HCT116 (cell line): ENCODE measurements around the gene DDX47. TPM values are rescaled to one million over a fixed set of nuclear protein-coding genes. Genes with fewer than 3 reads are reported as not detected.

Experiments
- ATAC-seq: fragments of 200-7000 bp; cut with Tn5 transposase; 2 replicates; pipeline ENCODE4 v1.9.1; 2020; ENCODE audit warnings: mild to moderate bottlenecking, moderate library complexity
- BruUV-seq: library from RNA; stranded (reverse); fragments of 400-500 nt; replicated peaks from 2 replicates; lab custom pipeline; 2021; lab: Mats Ljungman, UMichigan
- CTCF ChIA-PET: fragments of 300-600 bp; sonication (Branson Sonifier 250); formaldehyde crosslinking; loops from one replicate; lab custom pipeline; 2021; ENCODE audit warnings: antibody characterized with exemption; lab: Charles Lee
- POLR2A ChIA-PET: fragments of 300-600, 350-600 bp; sonication (Branson Sonifier 250); formaldehyde crosslinking; loops from one replicate; lab custom pipeline; 2021; ENCODE audit warnings: antibody characterized with exemption; lab: Charles Lee
- RAD21 ChIA-PET, 2 experiments: fragments of 300-600 bp; sonication (Branson Sonifier 250); formaldehyde crosslinking; loops; one replicate each; lab custom pipeline; 2023; ENCODE audit warnings: low total read pairs in 2 of 2; ENCODE audit not compliant: uncharacterized antibody in 2 of 2, unreplicated experiment in 2 of 2, low non-redundant PET in 1 of 2; lab: Charles Lee
- DNase-seq: peaks from one replicate; pipeline ENCODE4 v3.0.0-alpha.2; 2010; ENCODE audit warnings: low read depth, low spot score
- H2AFZ ChIP-seq: fragments of 200-600 bp; shearing (Covaris generic), sonication (generic); 2 replicates; pipeline ENCODE4 v1.6.1; 2017; ENCODE audit warnings: low read depth, mixed run types, mixed read lengths, antibody characterized with exemption, low read length; ENCODE audit not compliant: poor library complexity, severe bottlenecking
- H3K27ac ChIP-seq: 2 replicates; pipeline ENCODE4 v1.5.1; 2012; ENCODE audit warnings: low read depth, low read length
- H3K27me3 ChIP-seq: fragments of 200-600 bp; sonication (generic); 2 replicates; pipeline ENCODE4 v1.6.1; 2016; ENCODE audit warnings: mixed run types, low read length, mixed read lengths; ENCODE audit not compliant: insufficient read depth
- H3K36me3 ChIP-seq, 2 experiments: fragments of 200-500 bp in 1 of 2; fragments of 200-600 bp in 1 of 2; sonication (Bioruptor generic) in 1 of 2; sonication (generic) in 1 of 2; 2 replicates each; pipeline versions ENCODE4 v1.5.1 to v1.6.1; 2014 to 2016; ENCODE audit warnings: low read length in 2 of 2, inconsistent platforms in 1 of 2, mixed read lengths in 1 of 2, mixed run types in 1 of 2; ENCODE audit not compliant: insufficient read depth in 2 of 2, control insufficient read depth in 1 of 2
- H3K4me1 ChIP-seq, 2 experiments: fragments of 200-600 bp in 1 of 2; sonication (generic) in 1 of 2; 2 replicates each; pipeline versions ENCODE4 v1.5.1 to v1.6.1; 2012 to 2017; ENCODE audit warnings: low read length in 2 of 2, inconsistent platforms in 1 of 2, mild to moderate bottlenecking in 1 of 2, mixed read lengths in 1 of 2, mixed run types in 1 of 2, moderate library complexity in 1 of 2; ENCODE audit not compliant: insufficient read depth in 2 of 2, control insufficient read depth in 1 of 2
- H3K4me2 ChIP-seq: fragments of 200-600 bp; sonication (generic); 2 replicates; pipeline ENCODE4 v1.6.1; 2017; ENCODE audit warnings: mixed run types, low read length, mixed read lengths
- H3K4me3 ChIP-seq, 2 experiments: fragments of 200-600 bp in 1 of 2; sonication (generic) in 1 of 2; replicated peaks in 1 of 2; 2 replicates each; pipeline ENCODE4 v1.5.1; 2011 to 2016; ENCODE audit warnings: low read length in 2 of 2, control low read depth in 1 of 2, low read depth in 1 of 2, mild to moderate bottlenecking in 1 of 2, mixed read lengths in 1 of 2, mixed run types in 1 of 2
- H3K79me2 ChIP-seq: fragments of 200-600 bp; sonication (generic); 2 replicates; pipeline ENCODE4 v1.6.1; 2017; ENCODE audit warnings: mild to moderate bottlenecking, mixed run types, low read length, moderate library complexity, mixed read lengths; ENCODE audit not compliant: insufficient read depth
- H3K9ac ChIP-seq: fragments of 200-600 bp; sonication (generic); 2 replicates; pipeline ENCODE4 v1.6.1; 2016; ENCODE audit warnings: low read length, mixed read lengths
- H3K9me2 ChIP-seq: fragments of 200-600 bp; sonication (generic), shearing (Covaris generic); 2 replicates; pipeline ENCODE4 v1.6.1; 2017; ENCODE audit warnings: mixed run types, mild to moderate bottlenecking, moderate library complexity; ENCODE audit not compliant: insufficient read depth
- H3K9me3 ChIP-seq, 2 experiments: fragments of 200-500 bp in 1 of 2; fragments of 200-600 bp in 1 of 2; sonication (Bioruptor generic) in 1 of 2; sonication (generic) in 1 of 2; 2 replicates each; pipeline ENCODE4 v1.6.1; 2014 to 2017; ENCODE audit warnings: low read length in 2 of 2, mixed read lengths in 2 of 2, inconsistent platforms in 1 of 2, low read depth in 1 of 2, mild to moderate bottlenecking in 1 of 2, mixed run types in 1 of 2, moderate library complexity in 1 of 2; ENCODE audit not compliant: control insufficient read depth in 1 of 2, insufficient read depth in 1 of 2
- H4K20me1 ChIP-seq: fragments of 200-600 bp; sonication (generic), shearing (Covaris generic); 2 replicates; pipeline ENCODE4 v1.6.1; 2017; ENCODE audit warnings: mixed run types, mild to moderate bottlenecking, moderate library complexity; ENCODE audit not compliant: insufficient read depth
- CBX3 ChIP-seq: IDR thresholded peaks from 2 replicates; pipeline ENCODE4 v1.6.1; 2012; ENCODE audit warnings: low read depth
- CEBPB ChIP-seq: IDR thresholded peaks from 2 replicates; pipeline ENCODE4 v1.6.1; 2012; ENCODE audit warnings: low read depth
- EGR1 ChIP-seq: IDR thresholded peaks from 2 replicates; pipeline ENCODE4 v1.6.1; 2012; ENCODE audit warnings: low read depth
- ELF1 ChIP-seq: IDR thresholded peaks from 2 replicates; pipeline ENCODE4 v1.6.1; 2012; ENCODE audit warnings: low read depth, borderline replicate concordance
- EZH2 ChIP-seq: fragments of 200-600 bp; sonication (generic); IDR thresholded peaks from 2 replicates; pipeline ENCODE4 v1.6.1; 2017; ENCODE audit warnings: antibody characterized with exemption, mixed run types
- EZH2phosphoT487 ChIP-seq: fragments of 200-600 bp; IDR thresholded peaks from 2 replicates; pipeline ENCODE4 v1.6.1; 2018; ENCODE audit warnings: antibody characterized with exemption, borderline replicate concordance
- FOSL1 ChIP-seq: IDR thresholded peaks from 2 replicates; pipeline ENCODE4 v1.6.1; 2012; ENCODE audit warnings: low read depth
- JUND ChIP-seq: IDR thresholded peaks from 2 replicates; pipeline ENCODE4 v1.6.1; 2012
- POLR2AphosphoS5 ChIP-seq: IDR thresholded peaks from 2 replicates; pipeline ENCODE4 v1.6.1; 2011; ENCODE audit warnings: mild to moderate bottlenecking, low read depth, low read length, moderate library complexity
- SIN3A ChIP-seq: IDR thresholded peaks from 2 replicates; pipeline ENCODE4 v1.6.1; 2012; ENCODE audit warnings: low read depth
- SP1 ChIP-seq: IDR thresholded peaks from 2 replicates; pipeline ENCODE4 v1.6.1; 2012; ENCODE audit warnings: low read depth
- SRF ChIP-seq: IDR thresholded peaks from 2 replicates; pipeline ENCODE4 v1.6.1; 2012; ENCODE audit warnings: low read depth
- TCF7L2 ChIP-seq: IDR thresholded peaks from 2 replicates; pipeline ENCODE4 v1.7.0; 2011; ENCODE audit warnings: borderline replicate concordance, inconsistent platforms; ENCODE audit not compliant: insufficient read depth, insufficient read length; ENCODE audit errors: extremely low read depth
- YY1 ChIP-seq: IDR thresholded peaks from 2 replicates; pipeline ENCODE4 v1.6.1; 2011; ENCODE audit warnings: low read length, low read depth, moderate library complexity, mild to moderate bottlenecking; ENCODE audit not compliant: insufficient replicate concordance; ENCODE audit errors: extremely low read depth
- ZFX ChIP-seq: fragments of 450-650 bp; IDR thresholded peaks from 2 replicates; pipeline ENCODE4 v1.6.1; 2017
- intact Hi-C: fragments of 100-400 bp; cut with micrococcal nuclease; formaldehyde crosslinking; loops from 2 replicates; pipeline ENCODE4 v1.10.0; 2022
- total RNA-seq: library from RNA; stranded (reverse); gene quantifications from one replicate; pipeline ENCODE4 v1.2.1, GENCODE V29; 2021; ENCODE audit not compliant: unreplicated experiment
- TF ChIP-seq, protein P1 (sequence below): IDR thresholded peaks from 2 replicates; pipeline ENCODE4 v1.6.1; 2012; ENCODE audit warnings: low read depth
- TF ChIP-seq, protein P2 (sequence below): IDR thresholded peaks from 2 replicates; pipeline ENCODE4 v1.6.1; 2012
- TF ChIP-seq, protein P3 (sequence below): IDR thresholded peaks from 2 replicates; pipeline ENCODE4 v1.6.1; 2012
- TF ChIP-seq, protein P4 (sequence below): IDR thresholded peaks from 2 replicates; pipeline ENCODE4 v1.6.1; 2011; ENCODE audit warnings: mild to moderate bottlenecking, low read length, moderate library complexity; ENCODE audit not compliant: insufficient replicate concordance; ENCODE audit errors: extremely low read depth
- TF ChIP-seq, protein P5 (sequence below), 3 experiments: fragments of 200-600 bp in 1 of 3; sonication (generic) in 1 of 3; IDR thresholded peaks in 2 of 3; conservative IDR thresholded peaks in 1 of 3; 2 replicates each; pipeline ENCODE4 v1.5.1; 2012 to 2017; ENCODE audit warnings: low read depth in 2 of 3, low read length in 2 of 3, antibody characterized with exemption in 1 of 3, borderline replicate concordance in 1 of 3, control low read depth in 1 of 3, mild to moderate bottlenecking in 1 of 3, mixed read lengths in 1 of 3, mixed run types in 1 of 3, moderate library complexity in 1 of 3; ENCODE audit not compliant: insufficient read depth in 1 of 3

Gene DDX47
- total RNA-seq, 1 experiment from 2014 or later: 103 TPM

DNA sequence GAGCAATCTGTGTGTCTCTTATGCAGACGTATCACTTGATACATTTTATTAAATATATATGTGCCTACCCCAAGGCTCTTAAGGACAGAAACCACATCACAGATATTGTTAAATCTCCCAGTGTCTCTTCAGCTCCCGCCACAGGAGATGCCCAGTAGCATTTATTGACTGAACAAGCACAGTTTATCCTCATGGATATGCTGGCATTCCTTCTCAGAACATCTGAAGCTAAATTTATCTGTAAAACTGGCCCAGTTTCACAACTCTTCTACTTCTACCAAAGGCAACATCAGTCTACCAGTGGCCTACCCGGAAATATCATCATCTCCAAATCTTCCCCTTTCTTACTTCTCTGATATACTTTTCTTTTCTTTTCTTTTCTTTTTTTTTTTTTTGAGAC is 17.0 kb upstream of the DDX47 start:
- intact Hi-C loops: no loop called here
- no peaks in the 10 kb centered on the region for H4K20me1 ChIP-seq
- no peaks in the 10 kb centered on the region for H3K9me2 ChIP-seq
- H3K27ac ChIP-seq: no peak overlapping the region
- H2AFZ ChIP-seq: no peak overlapping the region
- H3K4me2 ChIP-seq: no peak overlapping the region
- BruUV-seq: no TSS peak
- no peak for ATAC-seq
- peaks cover 5 to 31% of the 10 kb centered on the region in 2 experiments for H3K4me1 ChIP-seq
- no peak overlapping the region for H3K9ac ChIP-seq
- POLR2A ChIA-PET: no interaction called here
- H3K9me3 ChIP-seq: no peaks in the 10 kb centered on the region
- no peaks in the 10 kb centered on the region for H3K79me2 ChIP-seq
- no peak for DNase-seq
- H3K36me3 ChIP-seq: no peaks in the 10 kb centered on the region
- RAD21 ChIA-PET: no interaction called here
- CTCF ChIA-PET: no interaction called here
- H3K27me3 ChIP-seq: no peaks in the 10 kb centered on the region
- H3K4me3 ChIP-seq: no peak overlapping the region
- TF ChIP-seq EGR1: no peak
- no peak for TF ChIP-seq ZFX
- TF ChIP-seq SIN3A: no peak
- TF ChIP-seq, protein P1, sequence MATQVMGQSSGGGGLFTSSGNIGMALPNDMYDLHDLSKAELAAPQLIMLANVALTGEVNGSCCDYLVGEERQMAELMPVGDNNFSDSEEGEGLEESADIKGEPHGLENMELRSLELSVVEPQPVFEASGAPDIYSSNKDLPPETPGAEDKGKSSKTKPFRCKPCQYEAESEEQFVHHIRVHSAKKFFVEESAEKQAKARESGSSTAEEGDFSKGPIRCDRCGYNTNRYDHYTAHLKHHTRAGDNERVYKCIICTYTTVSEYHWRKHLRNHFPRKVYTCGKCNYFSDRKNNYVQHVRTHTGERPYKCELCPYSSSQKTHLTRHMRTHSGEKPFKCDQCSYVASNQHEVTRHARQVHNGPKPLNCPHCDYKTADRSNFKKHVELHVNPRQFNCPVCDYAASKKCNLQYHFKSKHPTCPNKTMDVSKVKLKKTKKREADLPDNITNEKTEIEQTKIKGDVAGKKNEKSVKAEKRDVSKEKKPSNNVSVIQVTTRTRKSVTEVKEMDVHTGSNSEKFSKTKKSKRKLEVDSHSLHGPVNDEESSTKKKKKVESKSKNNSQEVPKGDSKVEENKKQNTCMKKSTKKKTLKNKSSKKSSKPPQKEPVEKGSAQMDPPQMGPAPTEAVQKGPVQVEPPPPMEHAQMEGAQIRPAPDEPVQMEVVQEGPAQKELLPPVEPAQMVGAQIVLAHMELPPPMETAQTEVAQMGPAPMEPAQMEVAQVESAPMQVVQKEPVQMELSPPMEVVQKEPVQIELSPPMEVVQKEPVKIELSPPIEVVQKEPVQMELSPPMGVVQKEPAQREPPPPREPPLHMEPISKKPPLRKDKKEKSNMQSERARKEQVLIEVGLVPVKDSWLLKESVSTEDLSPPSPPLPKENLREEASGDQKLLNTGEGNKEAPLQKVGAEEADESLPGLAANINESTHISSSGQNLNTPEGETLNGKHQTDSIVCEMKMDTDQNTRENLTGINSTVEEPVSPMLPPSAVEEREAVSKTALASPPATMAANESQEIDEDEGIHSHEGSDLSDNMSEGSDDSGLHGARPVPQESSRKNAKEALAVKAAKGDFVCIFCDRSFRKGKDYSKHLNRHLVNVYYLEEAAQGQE: no peak
- TF ChIP-seq, protein P2, sequence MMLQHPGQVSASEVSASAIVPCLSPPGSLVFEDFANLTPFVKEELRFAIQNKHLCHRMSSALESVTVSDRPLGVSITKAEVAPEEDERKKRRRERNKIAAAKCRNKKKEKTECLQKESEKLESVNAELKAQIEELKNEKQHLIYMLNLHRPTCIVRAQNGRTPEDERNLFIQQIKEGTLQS: no peak
- TF ChIP-seq, protein P3, sequence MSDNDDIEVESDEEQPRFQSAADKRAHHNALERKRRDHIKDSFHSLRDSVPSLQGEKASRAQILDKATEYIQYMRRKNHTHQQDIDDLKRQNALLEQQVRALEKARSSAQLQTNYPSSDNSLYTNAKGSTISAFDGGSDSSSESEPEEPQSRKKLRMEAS: no peak
- no peak for TF ChIP-seq EZH2phosphoT487
- no peak for TF ChIP-seq TCF7L2
- no peak for TF ChIP-seq SRF
- no peak for TF ChIP-seq YY1
- no peak for TF ChIP-seq POLR2AphosphoS5
- no peak for TF ChIP-seq CEBPB
- TF ChIP-seq CBX3: no peak
- TF ChIP-seq JUND: no peak
- TF ChIP-seq FOSL1: no peak
- TF ChIP-seq, protein P4, sequence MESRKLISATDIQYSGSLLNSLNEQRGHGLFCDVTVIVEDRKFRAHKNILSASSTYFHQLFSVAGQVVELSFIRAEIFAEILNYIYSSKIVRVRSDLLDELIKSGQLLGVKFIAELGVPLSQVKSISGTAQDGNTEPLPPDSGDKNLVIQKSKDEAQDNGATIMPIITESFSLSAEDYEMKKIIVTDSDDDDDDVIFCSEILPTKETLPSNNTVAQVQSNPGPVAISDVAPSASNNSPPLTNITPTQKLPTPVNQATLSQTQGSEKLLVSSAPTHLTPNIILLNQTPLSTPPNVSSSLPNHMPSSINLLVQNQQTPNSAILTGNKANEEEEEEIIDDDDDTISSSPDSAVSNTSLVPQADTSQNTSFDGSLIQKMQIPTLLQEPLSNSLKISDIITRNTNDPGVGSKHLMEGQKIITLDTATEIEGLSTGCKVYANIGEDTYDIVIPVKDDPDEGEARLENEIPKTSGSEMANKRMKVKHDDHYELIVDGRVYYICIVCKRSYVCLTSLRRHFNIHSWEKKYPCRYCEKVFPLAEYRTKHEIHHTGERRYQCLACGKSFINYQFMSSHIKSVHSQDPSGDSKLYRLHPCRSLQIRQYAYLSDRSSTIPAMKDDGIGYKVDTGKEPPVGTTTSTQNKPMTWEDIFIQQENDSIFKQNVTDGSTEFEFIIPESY: no peak
- TF ChIP-seq SP1: no peak
- no peak for TF ChIP-seq ELF1
- TF ChIP-seq, protein P5, sequence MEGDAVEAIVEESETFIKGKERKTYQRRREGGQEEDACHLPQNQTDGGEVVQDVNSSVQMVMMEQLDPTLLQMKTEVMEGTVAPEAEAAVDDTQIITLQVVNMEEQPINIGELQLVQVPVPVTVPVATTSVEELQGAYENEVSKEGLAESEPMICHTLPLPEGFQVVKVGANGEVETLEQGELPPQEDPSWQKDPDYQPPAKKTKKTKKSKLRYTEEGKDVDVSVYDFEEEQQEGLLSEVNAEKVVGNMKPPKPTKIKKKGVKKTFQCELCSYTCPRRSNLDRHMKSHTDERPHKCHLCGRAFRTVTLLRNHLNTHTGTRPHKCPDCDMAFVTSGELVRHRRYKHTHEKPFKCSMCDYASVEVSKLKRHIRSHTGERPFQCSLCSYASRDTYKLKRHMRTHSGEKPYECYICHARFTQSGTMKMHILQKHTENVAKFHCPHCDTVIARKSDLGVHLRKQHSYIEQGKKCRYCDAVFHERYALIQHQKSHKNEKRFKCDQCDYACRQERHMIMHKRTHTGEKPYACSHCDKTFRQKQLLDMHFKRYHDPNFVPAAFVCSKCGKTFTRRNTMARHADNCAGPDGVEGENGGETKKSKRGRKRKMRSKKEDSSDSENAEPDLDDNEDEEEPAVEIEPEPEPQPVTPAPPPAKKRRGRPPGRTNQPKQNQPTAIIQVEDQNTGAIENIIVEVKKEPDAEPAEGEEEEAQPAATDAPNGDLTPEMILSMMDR (IDR thresholded peaks at IDR 0.05 in 2 of 3, conservative IDR thresholded peaks at IDR 0.05 in 1 of 3; ENCODE audit: borderline replicate concordance in 1 of 3, insufficient read depth in 1 of 3, low read depth in 2 of 3, low read length in 2 of 3): no peak
- TF ChIP-seq EZH2: no peak
